HG02610 (cell line): ENCODE results near the gene PCIF1.
"Not testable (repeated sequence)": the region's sequence is repeated elsewhere in the genome, so short reads cannot be mapped to it uniquely, and the experiment has no call there.

ENCODE experiments used
- ATAC-seq: cut with Tn5 transposase; IDR thresholded peaks from one replicate; pipeline ENCODE4 v1.9.1; 2021; ENCODE audit warnings: mild to moderate bottlenecking, moderate library complexity; ENCODE audit not compliant: unreplicated experiment

Gene PCIF1

GRCh38 chr20:45988830-45989229, 54.3 kb downstream of the PCIF1 start:
- not testable (repeated sequence) for ATAC-seq

- ATAC-seq = no peak
Measured at GRCh38 chr20:45991616-45992015, 57.1 kb downstream of the PCIF1 start.

GRCh38 chr20:45993197-45993951, 58.9 kb downstream of the PCIF1 start:
- no peak for ATAC-seq

GRCh38 chr20:45994761-45995493, 60.4 kb downstream of the PCIF1 start:
- no peak for ATAC-seq

GRCh38 chr20:45995495-45996097, 61.1 kb downstream of the PCIF1 start:
- ATAC-seq = not testable (repeated sequence)

GRCh38 chr20:45997187-45997586, 62.7 kb downstream of the PCIF1 start:
- no peak for ATAC-seq
